HG02642 (cell line): ENCODE data around the gene EIF3L.
A peak's percentile ranks its signal among the peaks of the same experiment; 100 is the strongest.
"Not testable (repeated sequence)": the region's sequence is repeated elsewhere in the genome, so short reads cannot be mapped to it uniquely, and the experiment has no call there.

ENCODE experiments used
- ATAC-seq: cut with Tn5 transposase; IDR thresholded peaks from one replicate; pipeline ENCODE4 v1.9.1; 2021; ENCODE audit warnings: mild to moderate bottlenecking; ENCODE audit not compliant: unreplicated experiment, poor library complexity

Gene EIF3L

GRCh38 chr22:37849089-37849751 is at the start of gene EIF3L:
Gene EIF3L (plus strand): TSS chr22:37849419. CDS start chr22:37849450, 31 bp downstream.
- peak; percentile 68 for ATAC-seq

GRCh38 chr22:37799979-37800378 is 49.2 kb upstream of the EIF3L start:
- ATAC-seq, result not testable (repeated sequence)

- no peak for ATAC-seq
These were observed 47.3 kb upstream of the EIF3L start for GRCh38 chr22:37801946-37802309.

- ATAC-seq, result no peak
These were observed 46.7 kb upstream of the EIF3L start for GRCh38 chr22:37802310-37803194.

- ATAC-seq, result no peak
These were observed 46.0 kb upstream of the EIF3L start for GRCh38 chr22:37803195-37803638.

GRCh38 chr22:37803639-37804351 is 45.4 kb upstream of the EIF3L start:
- no peak for ATAC-seq

GRCh38 chr22:37804352-37804880 is 44.8 kb upstream of the EIF3L start:
- no peak for ATAC-seq

- ATAC-seq, result no peak
These were observed 44.1 kb upstream of the EIF3L start for GRCh38 chr22:37804881-37805809.

GRCh38 chr22:37805810-37806277 is 43.4 kb upstream of the EIF3L start:
- ATAC-seq, result no peak

GRCh38 chr22:37806409-37807333 is 42.5 kb upstream of the EIF3L start:
- ATAC-seq, result no peak

GRCh38 chr22:37807410-37808293 is 41.6 kb upstream of the EIF3L start, which contains the start of gene GCAT:
Gene GCAT (plus strand): TSS chr22:37807934. CDS start chr22:37807968, 34 bp downstream.
- peak; percentile 88 for ATAC-seq

GRCh38 chr22:37808294-37808657 is 40.9 kb upstream of the EIF3L start:
- no peak for ATAC-seq

GRCh38 chr22:37809672-37810333 is 39.4 kb upstream of the EIF3L start:
- ATAC-seq, result no peak

- no peak for ATAC-seq
These were observed 37.4 kb upstream of the EIF3L start for GRCh38 chr22:37811867-37812266.

- no peak for ATAC-seq
These were observed 36.1 kb upstream of the EIF3L start for GRCh38 chr22:37812869-37813678.

- no peak for ATAC-seq
These were observed 33.6 kb upstream of the EIF3L start for GRCh38 chr22:37815593-37815992.
